GM03348 (cell line): ENCODE results near the gene MBNL3.
"Not testable (repeated sequence)": the region's sequence is repeated elsewhere in the genome, so short reads cannot be mapped to it uniquely, and the experiment has no call there.

Experiments used
- DNase-seq: peaks from one replicate; pipeline ENCODE4 v3.0.0; 2012; ENCODE audit warnings: low spot score

The MBNL3 gene

DNA sequence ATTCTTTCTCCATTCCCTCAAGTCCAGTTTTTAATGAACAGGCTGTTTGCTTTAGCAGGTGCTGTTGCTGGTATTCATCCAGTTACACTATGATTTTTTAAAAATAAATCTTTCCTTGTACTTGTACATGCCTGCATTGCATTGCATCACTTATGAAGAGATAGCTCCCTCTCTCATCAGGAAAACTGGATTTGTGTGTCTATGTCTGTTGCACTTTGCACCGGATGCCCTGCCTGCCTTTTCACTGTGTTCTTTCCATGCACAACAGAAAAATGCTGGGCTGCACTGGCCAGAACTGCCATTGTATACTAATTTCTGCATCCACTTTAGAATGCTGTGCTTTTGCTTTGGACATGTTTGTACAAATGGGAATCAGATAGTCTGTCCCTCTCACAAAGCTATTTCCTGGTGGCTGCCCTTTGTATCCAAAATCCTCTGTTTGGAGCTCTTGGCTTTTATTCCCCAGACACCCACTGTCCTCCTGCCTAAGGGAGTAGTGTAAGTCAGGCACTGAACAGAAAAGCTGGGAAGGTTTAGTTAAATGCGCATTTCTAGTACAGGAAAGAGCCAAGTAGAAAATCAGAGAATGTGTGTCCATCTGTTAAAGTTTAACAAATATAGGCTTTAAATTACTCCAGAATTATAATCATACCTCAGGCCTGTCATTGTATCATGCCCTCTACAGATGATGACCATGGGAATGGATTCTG is 119.1 kb downstream of the MBNL3 start:
- DNase-seq, result no peak

- DNase-seq, result no peak
Observed at GRCh38 chrX:132367984-132368383, 120.9 kb downstream of the MBNL3 start.

GRCh38 chrX:132367314-132367713 is 121.5 kb downstream of the MBNL3 start:
- no peak for DNase-seq

DNA sequence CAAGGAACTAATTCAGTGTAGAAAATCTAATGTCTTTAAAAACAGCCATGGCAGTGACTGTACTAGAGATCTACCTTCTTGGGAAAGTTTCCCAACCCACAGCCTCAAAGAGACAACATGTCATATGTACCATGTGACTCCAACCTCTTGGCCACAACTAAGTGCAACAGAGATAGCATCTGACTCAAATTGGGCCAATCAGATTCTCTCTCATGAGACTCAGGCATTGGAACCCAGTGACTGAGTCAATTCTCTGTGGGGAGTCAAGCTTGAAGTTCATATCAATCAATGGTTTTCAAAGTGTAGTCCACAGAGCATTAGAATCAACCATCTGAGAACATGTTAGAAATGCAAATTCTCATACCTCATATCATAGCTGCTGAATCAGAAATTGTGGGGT is 123.3 kb downstream of the MBNL3 start:
- no peak for DNase-seq

DNA sequence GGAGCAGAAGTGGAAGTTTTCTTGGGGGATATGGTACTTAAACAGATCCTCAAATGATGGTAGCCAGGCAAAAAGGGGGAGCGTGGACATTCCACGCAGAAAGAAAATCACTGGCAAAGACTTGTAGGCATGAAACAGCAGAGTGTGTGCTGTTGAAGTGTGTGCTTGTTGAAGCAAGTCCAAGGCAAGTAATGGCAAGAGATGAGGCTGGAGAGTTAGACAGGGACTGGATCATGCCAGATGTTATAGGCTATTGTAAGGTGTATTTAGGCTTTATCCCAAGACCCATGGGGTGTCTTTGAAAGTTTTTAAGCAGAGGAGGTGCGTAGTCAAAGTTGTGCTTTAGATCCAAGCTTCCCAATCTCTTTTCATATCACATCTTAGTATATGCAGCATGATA is 124.5 kb downstream of the MBNL3 start:
- DNase-seq, result no peak

DNA sequence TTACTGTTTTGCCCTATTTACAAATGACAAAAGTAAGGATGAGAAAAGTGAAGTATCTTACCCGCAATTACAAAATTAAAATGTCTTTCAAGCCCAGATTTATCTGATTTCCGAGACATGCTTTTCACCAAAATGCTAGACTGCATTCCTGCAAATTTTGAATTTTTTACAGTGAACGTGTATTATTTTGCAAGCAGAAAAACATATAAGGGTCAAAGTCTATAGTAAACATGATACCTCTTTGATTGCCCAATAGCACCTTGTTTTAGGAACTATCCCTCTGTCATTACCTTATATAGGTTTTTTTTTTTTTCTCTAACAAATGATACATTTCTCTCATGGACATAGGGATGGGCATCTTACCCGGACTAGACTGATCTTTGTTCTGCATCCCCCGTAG is 135.4 kb downstream of the MBNL3 start:
- no peak for DNase-seq

DNA sequence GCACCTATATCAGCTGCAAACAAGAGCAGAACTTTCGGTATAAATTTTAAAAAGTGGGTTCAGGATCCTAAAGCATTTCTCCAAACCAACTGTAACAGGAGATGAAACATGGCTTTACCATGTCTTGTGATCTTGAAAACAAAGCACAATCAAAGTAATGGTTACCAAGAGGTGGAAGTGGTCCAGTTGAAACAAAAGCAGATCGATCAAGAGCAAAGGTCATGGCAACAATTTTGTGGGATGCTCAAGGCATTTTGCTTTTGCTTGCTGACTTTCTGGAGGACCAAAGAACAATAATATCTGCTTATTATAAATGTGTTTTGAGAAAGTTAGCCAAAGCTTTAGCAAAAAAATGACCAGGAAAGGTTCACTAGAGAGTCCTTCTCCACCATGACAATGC is 152.7 kb downstream of the MBNL3 start:
- no peak for DNase-seq

GRCh38 chrX:132333351-132333750 is 155.5 kb downstream of the MBNL3 start:
- no peak for DNase-seq

DNA sequence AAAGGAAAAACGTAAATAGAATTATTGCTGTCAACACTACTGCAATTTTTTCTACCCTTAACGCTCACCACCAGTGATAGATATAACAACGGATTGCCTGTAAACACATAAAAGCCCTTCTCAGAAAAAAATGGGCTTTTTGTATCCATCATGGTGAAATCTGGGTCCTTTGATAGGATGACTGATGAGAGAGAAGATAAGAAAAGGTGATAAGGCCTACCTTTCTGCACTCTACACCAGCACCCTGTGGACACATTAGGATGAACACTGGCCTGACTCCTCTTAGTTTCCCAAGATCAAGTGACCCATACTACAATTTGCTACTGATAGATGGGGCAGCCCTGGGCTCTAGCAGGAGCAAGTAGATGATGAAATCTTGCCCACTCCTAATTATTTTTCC is 157.3 kb downstream of the MBNL3 start:
- DNase-seq, result no peak

- no peak for DNase-seq
Observed at GRCh38 chrX:132331000-132331399, 157.8 kb downstream of the MBNL3 start.

GRCh38 chrX:132330156-132330729 is 158.6 kb downstream of the MBNL3 start:
- DNase-seq, result no peak

- DNase-seq, result not testable (repeated sequence)
Observed at GRCh38 chrX:132326960-132327359, 161.9 kb downstream of the MBNL3 start.
